ENCODE measurements around the gene BICC1.

DNA sequence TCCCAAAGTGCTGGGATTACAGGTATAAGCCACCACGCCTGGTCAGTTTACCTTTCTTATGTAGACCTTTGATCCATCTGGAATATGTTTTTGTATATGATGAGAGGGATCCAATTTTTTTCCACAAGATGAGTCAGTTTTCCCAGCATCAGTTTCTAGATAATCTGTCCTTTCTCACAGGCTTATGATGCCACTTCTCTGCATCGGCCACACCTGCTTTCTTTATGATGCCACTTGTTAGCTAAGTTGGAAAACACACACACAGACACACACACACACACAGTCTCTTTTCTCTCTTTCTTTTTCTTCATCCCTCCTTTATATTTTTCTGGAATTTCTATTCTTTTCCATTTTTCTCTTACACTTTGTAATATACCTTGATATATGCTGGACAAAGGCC is 240.8 kb downstream of the BICC1 start:
- TF ChIP-seq, protein P1, sequence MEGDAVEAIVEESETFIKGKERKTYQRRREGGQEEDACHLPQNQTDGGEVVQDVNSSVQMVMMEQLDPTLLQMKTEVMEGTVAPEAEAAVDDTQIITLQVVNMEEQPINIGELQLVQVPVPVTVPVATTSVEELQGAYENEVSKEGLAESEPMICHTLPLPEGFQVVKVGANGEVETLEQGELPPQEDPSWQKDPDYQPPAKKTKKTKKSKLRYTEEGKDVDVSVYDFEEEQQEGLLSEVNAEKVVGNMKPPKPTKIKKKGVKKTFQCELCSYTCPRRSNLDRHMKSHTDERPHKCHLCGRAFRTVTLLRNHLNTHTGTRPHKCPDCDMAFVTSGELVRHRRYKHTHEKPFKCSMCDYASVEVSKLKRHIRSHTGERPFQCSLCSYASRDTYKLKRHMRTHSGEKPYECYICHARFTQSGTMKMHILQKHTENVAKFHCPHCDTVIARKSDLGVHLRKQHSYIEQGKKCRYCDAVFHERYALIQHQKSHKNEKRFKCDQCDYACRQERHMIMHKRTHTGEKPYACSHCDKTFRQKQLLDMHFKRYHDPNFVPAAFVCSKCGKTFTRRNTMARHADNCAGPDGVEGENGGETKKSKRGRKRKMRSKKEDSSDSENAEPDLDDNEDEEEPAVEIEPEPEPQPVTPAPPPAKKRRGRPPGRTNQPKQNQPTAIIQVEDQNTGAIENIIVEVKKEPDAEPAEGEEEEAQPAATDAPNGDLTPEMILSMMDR (IDR thresholded peaks at IDR 0.05), result no peak
- no peak for TF ChIP-seq POLR2A (IDR thresholded peaks at IDR 0.05)

All from thyroid gland (tissue), 4 donors.